Astrocyte (in vitro differentiated cells and primary cell): Measurements from ENCODE around the gene GLS. TPM values are rescaled to one million over a fixed set of nuclear protein-coding genes. Genes with fewer than 3 reads are reported as not detected.
"Not testable (repeated sequence)": the region's sequence is repeated elsewhere in the genome, so short reads cannot be mapped to it uniquely, and the experiment has no call there.

Experiments
- DNase-seq: peaks from one replicate; pipeline ENCODE4 v3.0.0-alpha.2; 2010; ENCODE audit warnings: low read depth
- FAIRE-seq: peaks from 2 replicates; lab custom pipeline; 2011; peaks lifted over from hg19 to GRCh38; lab: Jason Lieb, UNC
- H2AFZ ChIP-seq: 2 replicates; pipeline ENCODE4 v1.6.0; 2012; ENCODE audit warnings: low read depth, low read length, inconsistent platforms
- H3K27ac ChIP-seq: 2 replicates; pipeline ENCODE4 v1.5.1; 2011; ENCODE audit warnings: low read depth, low read length, inconsistent platforms
- H3K27me3 ChIP-seq: 2 replicates; pipeline ENCODE4 v1.6.0; 2011; ENCODE audit warnings: low read length, inconsistent platforms; ENCODE audit not compliant: insufficient read depth
- H3K36me3 ChIP-seq: 2 replicates; pipeline ENCODE4 v1.5.1; 2011; ENCODE audit warnings: low read length, inconsistent platforms; ENCODE audit not compliant: insufficient read depth
- H3K4me1 ChIP-seq: 2 replicates; pipeline ENCODE4 v1.5.1; 2011; ENCODE audit warnings: low read length, inconsistent platforms; ENCODE audit not compliant: insufficient read depth
- H3K4me2 ChIP-seq: 2 replicates; pipeline ENCODE4 v1.6.0; 2012; ENCODE audit warnings: low read length, inconsistent platforms
- H3K4me3 ChIP-seq: 2 replicates; pipeline ENCODE4 v1.5.1; 2011; ENCODE audit warnings: low read depth, mild to moderate bottlenecking, low read length, inconsistent platforms; ENCODE audit not compliant: insufficient read depth
- H3K79me2 ChIP-seq: 2 replicates; pipeline ENCODE4 v1.6.0; 2012; ENCODE audit warnings: mild to moderate bottlenecking, low read length, inconsistent platforms; ENCODE audit not compliant: insufficient read depth
- H3K9ac ChIP-seq: 2 replicates; pipeline ENCODE4 v1.6.0; 2012; ENCODE audit warnings: mild to moderate bottlenecking, low read length, inconsistent platforms
- H3K9me3 ChIP-seq: 2 replicates; pipeline ENCODE4 v1.5.1; 2012; ENCODE audit warnings: low read depth, mild to moderate bottlenecking, low read length, inconsistent platforms; ENCODE audit not compliant: insufficient read depth
- H4K20me1 ChIP-seq: 2 replicates; pipeline ENCODE4 v1.6.0; 2012; ENCODE audit warnings: low read length, inconsistent platforms; ENCODE audit not compliant: insufficient read depth
- H3K27ac Mint-ChIP-seq: one replicate; pipeline ENCODE4 v1.8.0; 2021; ENCODE audit warnings: mild to moderate bottlenecking, mixed read lengths; ENCODE audit not compliant: unreplicated experiment
- H3K27me3 Mint-ChIP-seq: one replicate; pipeline ENCODE4 v1.8.0; 2021; ENCODE audit warnings: low read depth, mixed read lengths; ENCODE audit not compliant: unreplicated experiment
- H3K36me3 Mint-ChIP-seq: one replicate; pipeline ENCODE4 v1.8.0; 2021; ENCODE audit warnings: low read depth, mixed read lengths; ENCODE audit not compliant: unreplicated experiment
- H3K4me1 Mint-ChIP-seq: one replicate; pipeline ENCODE4 v1.8.0; 2021; ENCODE audit warnings: low read depth, mixed read lengths; ENCODE audit not compliant: unreplicated experiment
- H3K4me3 Mint-ChIP-seq: one replicate; pipeline ENCODE4 v1.8.0; 2021; ENCODE audit warnings: mild to moderate bottlenecking, moderate library complexity, mixed read lengths; ENCODE audit not compliant: unreplicated experiment
- H3K9me3 Mint-ChIP-seq: one replicate; pipeline ENCODE4 v1.8.0; 2021; ENCODE audit warnings: mild to moderate bottlenecking, mixed read lengths; ENCODE audit not compliant: unreplicated experiment
- CTCF ChIP-seq: IDR thresholded peaks from 2 replicates; pipeline ENCODE4 v1.5.1; 2011; ENCODE audit warnings: low read depth, mild to moderate bottlenecking, inconsistent platforms, low read length, moderate library complexity; ENCODE audit not compliant: insufficient read depth
- EZH2 ChIP-seq: IDR thresholded peaks from 2 replicates; pipeline ENCODE4 v1.6.1; 2012; ENCODE audit warnings: mild to moderate bottlenecking, low read length, inconsistent platforms; ENCODE audit not compliant: insufficient read depth
- total RNA-seq: library from RNA; stranded (reverse); gene quantifications from 2 replicates; pipeline ENCODE4 v1.2.1, GENCODE V29; 2021

Gene GLS
- total RNA-seq, 1 donor from 2014 or later, result 189 TPM

- Histone ChIP-seq H3K4me1 (peaks cover 8% of the 10 kb centered on the region), H3K27me3 (no peaks in the 10 kb centered on the region), H2AFZ (no peak overlapping the region), H3K9me3 (no peaks in the 10 kb centered on the region), H3K4me3 (peak overlapping the region; percentile 93), H3K9ac (peak overlapping the region; percentile 90), H4K20me1 (peaks cover 60% of the 10 kb centered on the region), H3K4me2 (peak overlapping the region; percentile 91), H3K36me3 (peaks cover 7% of the 10 kb centered on the region), H3K79me2 (peaks cover 73% of the 10 kb centered on the region), H3K27ac (peak overlapping the region; percentile 83)
- H3K4me1 Mint-ChIP-seq, result peaks cover 20% of the 10 kb centered on the region
- no peak for DNase-seq
- FAIRE-seq, result no peak
- H3K36me3 Mint-ChIP-seq, result peaks cover 3% of the 10 kb centered on the region
- peak overlapping the region; percentile 99 for H3K4me3 Mint-ChIP-seq
- H3K27me3 Mint-ChIP-seq, result no peaks in the 10 kb centered on the region
- no peak for TF ChIP-seq CTCF
- no peak for TF ChIP-seq EZH2
- H3K9me3 Mint-ChIP-seq, result no peaks in the 10 kb centered on the region
- peak overlapping the region; percentile 50 for H3K27ac Mint-ChIP-seq
Observed at GRCh38 chr2:190882856-190883582, 2.4 kb downstream of the GLS start.

- H3K4me1 ChIP-seq, DNase-seq, H2AFZ ChIP-seq, H3K9me3 Mint-ChIP-seq, H3K27ac ChIP-seq, H3K27me3 Mint-ChIP-seq, H3K4me3 ChIP-seq, H3K27ac Mint-ChIP-seq, H3K27me3 ChIP-seq, H3K9me3 ChIP-seq, H3K36me3 Mint-ChIP-seq, H3K9ac ChIP-seq, FAIRE-seq: not testable (repeated sequence)
- Mint-ChIP-seq H3K4me3 (peak overlapping the region; percentile 72), H3K4me1 (peaks cover 32% of the 10 kb centered on the region)
- Histone ChIP-seq H3K79me2 (peaks cover 100% of the 10 kb centered on the region), H3K4me2 (peak overlapping the region; percentile 6), H3K36me3 (peaks cover 12% of the 10 kb centered on the region), H4K20me1 (peaks cover 87% of the 10 kb centered on the region)
Observed at GRCh38 chr2:190885844-190886243, 5.2 kb downstream of the GLS start.

GRCh38 chr2:190887089-190887488 lies 6.5 kb downstream of the GLS start:
- Mint-ChIP-seq H3K4me3 (peak overlapping the region; percentile 67), H3K4me1 (peaks cover 41% of the 10 kb centered on the region), H3K27me3 (no peaks in the 10 kb centered on the region), H3K27ac (no peak overlapping the region), H3K9me3 (no peaks in the 10 kb centered on the region), H3K36me3 (peaks cover 9% of the 10 kb centered on the region)
- peaks cover 93% of the 10 kb centered on the region for H4K20me1 ChIP-seq
- H3K9me3 ChIP-seq, result no peaks in the 10 kb centered on the region
- H3K4me2 ChIP-seq, result peak overlapping the region; percentile 25
- H3K27ac ChIP-seq, result no peak overlapping the region
- H3K36me3 ChIP-seq, result peaks cover 12% of the 10 kb centered on the region
- no peaks in the 10 kb centered on the region for H3K27me3 ChIP-seq
- DNase-seq (peak; percentile 49), FAIRE-seq (no peak)
- no peak overlapping the region for H3K4me3 ChIP-seq
- H2AFZ ChIP-seq, result no peak overlapping the region
- no peak overlapping the region for H3K9ac ChIP-seq
- H3K79me2 ChIP-seq, result peaks cover 100% of the 10 kb centered on the region
- H3K4me1 ChIP-seq, result peaks cover 7% of the 10 kb centered on the region
- TF ChIP-seq CTCF (no peak), EZH2 (no peak)
